Caco-2 (cell line): ENCODE measurements around the gene STAB2. TPM values are rescaled to one million over a fixed set of nuclear protein-coding genes. Genes with fewer than 3 reads are reported as not detected.
A peak's percentile ranks its signal among the peaks of the same experiment; 100 is the strongest.

Experiments
- BruUV-seq: library from RNA; stranded (reverse); fragments of 400-500 nt; replicated peaks from 2 replicates; lab custom pipeline; 2021; lab: Mats Ljungman, UMichigan
- CTCF ChIA-PET: fragments of 300-600 bp; sonication (Branson Sonifier 250); formaldehyde crosslinking; loops from one replicate; lab custom pipeline; 2022; ENCODE audit warnings: antibody characterized with exemption; lab: Charles Lee
- POLR2A ChIA-PET: fragments of 300-600 bp; sonication (Branson Sonifier 250); formaldehyde crosslinking; loops from one replicate; lab custom pipeline; 2022; ENCODE audit warnings: antibody characterized with exemption; lab: Charles Lee
- DNase-seq, 2 experiments: peaks; one replicate each; pipeline versions ENCODE4 v3.0.0 to v3.0.0-alpha.2; 2020 to 2022
- H3K27me3 ChIP-seq: replicated peaks from 2 replicates; pipeline ENCODE4 v1.6.0; 2011; ENCODE audit warnings: low read length; ENCODE audit not compliant: control insufficient read depth, insufficient read depth
- H3K36me3 ChIP-seq: 2 replicates; pipeline ENCODE4 v1.5.1; 2011; ENCODE audit warnings: low read length; ENCODE audit not compliant: control insufficient read depth, insufficient read depth
- H3K4me1 ChIP-seq: fragments of 250-450 bp; sonication (Bioruptor Pico); 2 replicates; pipeline ENCODE4 v1.5.1; 2020; ENCODE audit warnings: mild to moderate bottlenecking
- H3K4me3 ChIP-seq: 2 replicates; pipeline ENCODE4 v1.5.1; 2011; ENCODE audit warnings: low read depth, mild to moderate bottlenecking, control low read depth, low read length
- H3K9me3 ChIP-seq: fragments of 250-450 bp; sonication (Bioruptor Pico); 2 replicates; pipeline ENCODE4 v1.5.1; 2020; ENCODE audit warnings: mild to moderate bottlenecking, moderate library complexity
- H3K27ac Mint-ChIP-seq: one replicate; pipeline ENCODE4 v1.8.0; 2022; ENCODE audit warnings: mixed read lengths; ENCODE audit not compliant: unreplicated experiment
- H3K27me3 Mint-ChIP-seq: one replicate; pipeline ENCODE4 v1.8.0; 2022; ENCODE audit warnings: mixed read lengths; ENCODE audit not compliant: insufficient read depth, unreplicated experiment
- H3K36me3 Mint-ChIP-seq: one replicate; pipeline ENCODE4 v1.8.0; 2022; ENCODE audit warnings: mild to moderate bottlenecking, mixed read lengths; ENCODE audit not compliant: insufficient read depth, unreplicated experiment
- H3K4me1 Mint-ChIP-seq: one replicate; pipeline ENCODE4 v1.8.0; 2022; ENCODE audit warnings: low read depth, mixed read lengths; ENCODE audit not compliant: unreplicated experiment
- H3K4me3 Mint-ChIP-seq: one replicate; pipeline ENCODE4 v1.8.0; 2022; ENCODE audit warnings: mild to moderate bottlenecking, moderate library complexity, mixed read lengths; ENCODE audit not compliant: unreplicated experiment
- H3K9me3 Mint-ChIP-seq: one replicate; pipeline ENCODE4 v1.8.0; 2022; ENCODE audit warnings: mixed read lengths; ENCODE audit not compliant: unreplicated experiment
- intact Hi-C: fragments of 100-400 bp; cut with micrococcal nuclease; formaldehyde crosslinking; loops from one replicate; pipeline ENCODE4 v1.10.0; 2022; ENCODE audit not compliant: unreplicated experiment
- total RNA-seq: library from RNA; stranded (reverse); gene quantifications from 2 replicates; pipeline ENCODE4 v1.2.3, GENCODE V29; 2022
- TF ChIP-seq, protein P1 (sequence below), 2 experiments: fragments of 200-600 bp in 1 of 2; IDR thresholded peaks; 1 replicate in 1 of 2; 2 replicates in 1 of 2; pipeline versions ENCODE4 v1.5.1 to v1.8.0; 2011 to 2022; ENCODE audit warnings: antibody characterized with exemption in 1 of 2, control low read depth in 1 of 2, inconsistent platforms in 1 of 2, low read depth in 1 of 2, low read length in 1 of 2, mild to moderate bottlenecking in 1 of 2, moderate library complexity in 1 of 2; ENCODE audit not compliant: insufficient read depth in 1 of 2, severe bottlenecking in 1 of 2, unreplicated experiment in 1 of 2

STAB2 gene
- total RNA-seq, 1 experiment from 2014 or later = 0.25 TPM

DNA sequence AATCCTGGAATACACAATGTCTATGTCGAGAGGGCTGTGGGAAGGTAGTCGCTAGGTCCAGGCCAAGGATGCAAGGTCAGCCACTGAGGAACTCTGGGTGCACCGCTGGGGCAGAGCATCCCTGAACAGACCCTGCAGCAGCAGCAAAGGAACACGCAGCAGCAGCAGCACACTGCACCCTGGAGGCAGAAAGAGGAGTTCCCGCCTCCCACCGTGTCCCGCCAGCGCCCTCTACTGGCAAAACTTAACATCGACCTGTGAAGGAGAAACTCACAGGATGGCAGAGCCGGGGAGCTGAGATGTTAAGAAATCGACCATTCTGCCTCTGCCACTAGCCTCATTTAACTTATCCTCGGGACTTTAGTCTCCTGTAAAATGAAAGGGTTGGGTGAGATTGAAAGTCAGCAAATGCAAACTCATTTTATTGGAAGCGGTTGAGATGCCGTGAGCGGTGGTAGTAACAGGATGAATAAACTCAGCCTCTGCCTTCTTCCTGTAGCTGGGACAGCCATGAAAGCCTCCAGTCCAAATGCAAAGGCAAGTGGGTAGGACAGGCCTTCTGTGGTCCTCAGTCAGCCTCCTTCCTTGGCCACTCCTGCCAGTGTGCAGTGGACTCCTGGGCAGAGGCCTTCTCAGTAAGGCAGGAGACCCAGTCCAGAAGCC lies 45.6 kb downstream of the STAB2 start:
- Mint-ChIP-seq H3K27ac (no peak overlapping the region), H3K27me3 (peaks cover 4% of the 10 kb centered on the region), H3K4me1 (no peaks in the 10 kb centered on the region), H3K9me3 (no peaks in the 10 kb centered on the region), H3K36me3 (no peaks in the 10 kb centered on the region), H3K4me3 (no peak overlapping the region)
- TF ChIP-seq, protein P1, sequence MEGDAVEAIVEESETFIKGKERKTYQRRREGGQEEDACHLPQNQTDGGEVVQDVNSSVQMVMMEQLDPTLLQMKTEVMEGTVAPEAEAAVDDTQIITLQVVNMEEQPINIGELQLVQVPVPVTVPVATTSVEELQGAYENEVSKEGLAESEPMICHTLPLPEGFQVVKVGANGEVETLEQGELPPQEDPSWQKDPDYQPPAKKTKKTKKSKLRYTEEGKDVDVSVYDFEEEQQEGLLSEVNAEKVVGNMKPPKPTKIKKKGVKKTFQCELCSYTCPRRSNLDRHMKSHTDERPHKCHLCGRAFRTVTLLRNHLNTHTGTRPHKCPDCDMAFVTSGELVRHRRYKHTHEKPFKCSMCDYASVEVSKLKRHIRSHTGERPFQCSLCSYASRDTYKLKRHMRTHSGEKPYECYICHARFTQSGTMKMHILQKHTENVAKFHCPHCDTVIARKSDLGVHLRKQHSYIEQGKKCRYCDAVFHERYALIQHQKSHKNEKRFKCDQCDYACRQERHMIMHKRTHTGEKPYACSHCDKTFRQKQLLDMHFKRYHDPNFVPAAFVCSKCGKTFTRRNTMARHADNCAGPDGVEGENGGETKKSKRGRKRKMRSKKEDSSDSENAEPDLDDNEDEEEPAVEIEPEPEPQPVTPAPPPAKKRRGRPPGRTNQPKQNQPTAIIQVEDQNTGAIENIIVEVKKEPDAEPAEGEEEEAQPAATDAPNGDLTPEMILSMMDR (IDR thresholded peaks at IDR 0.05; ENCODE audit: insufficient read depth in 1 of 2, low read depth in 1 of 2, low read length in 1 of 2, severe bottlenecking in 1 of 2, unreplicated experiment in 1 of 2) = peak; percentile 92 to 94
- DNase-seq = peak; percentile 70 to 80
- ChIA-PET CTCF (interaction anchor here (0.6 to 1.3 kb wide), 8 partner anchors 8 to 754 kb away, joined by 3 to 6 read pairs (median 4); no protein-coding TSS in a partner anchor), POLR2A (no interaction called here)
- no TSS peak for BruUV-seq
- no peaks in the 10 kb centered on the region for H3K36me3 ChIP-seq
- intact Hi-C loops = loop anchor here (1.0 kb wide), 2 partner anchors 46 to 57 kb away; no protein-coding TSS in a partner anchor
- H3K4me1 ChIP-seq = no peaks in the 10 kb centered on the region
- H3K9me3 ChIP-seq = no peaks in the 10 kb centered on the region
- no peak overlapping the region for H3K4me3 ChIP-seq
- no peaks in the 10 kb centered on the region; the same call in 1 of the 2 replicates for H3K27me3 ChIP-seq

GRCh38 chr12:103634732-103635131 lies 47.7 kb downstream of the STAB2 start:
- DNase-seq = no peak
- H3K4me3 ChIP-seq = no peak overlapping the region
- TF ChIP-seq, protein P1 (IDR thresholded peaks at IDR 0.05; ENCODE audit: insufficient read depth in 1 of 2, low read depth in 1 of 2, low read length in 1 of 2, severe bottlenecking in 1 of 2, unreplicated experiment in 1 of 2) = no peak
- no peaks in the 10 kb centered on the region for H3K9me3 Mint-ChIP-seq
- no peaks in the 10 kb centered on the region for H3K4me1 Mint-ChIP-seq
- intact Hi-C loops = no loop called here
- ChIA-PET CTCF (no interaction called here), POLR2A (no interaction called here)
- no peak overlapping the region for H3K4me3 Mint-ChIP-seq
- H3K9me3 ChIP-seq = no peaks in the 10 kb centered on the region
- H3K36me3 Mint-ChIP-seq = no peaks in the 10 kb centered on the region
- H3K27me3 ChIP-seq = no peaks in the 10 kb centered on the region; the same call in 1 of the 2 replicates
- no peak overlapping the region for H3K27ac Mint-ChIP-seq
- H3K4me1 ChIP-seq = no peaks in the 10 kb centered on the region
- H3K27me3 Mint-ChIP-seq = peaks cover 7% of the 10 kb centered on the region
- BruUV-seq = no TSS peak
- no peaks in the 10 kb centered on the region for H3K36me3 ChIP-seq

GRCh38 chr12:103635419-103635818 lies 48.3 kb downstream of the STAB2 start:
- DNase-seq = no peak
- H3K4me1 Mint-ChIP-seq = no peaks in the 10 kb centered on the region
- H3K27me3 Mint-ChIP-seq = peaks cover 4% of the 10 kb centered on the region
- H3K36me3 Mint-ChIP-seq = no peaks in the 10 kb centered on the region
- Histone ChIP-seq H3K27me3 (no peaks in the 10 kb centered on the region; the same call in 1 of the 2 replicates), H3K4me3 (no peak overlapping the region), H3K9me3 (no peaks in the 10 kb centered on the region), H3K36me3 (no peaks in the 10 kb centered on the region), H3K4me1 (no peaks in the 10 kb centered on the region)
- intact Hi-C loops = no loop called here
- no peak overlapping the region for H3K4me3 Mint-ChIP-seq
- no peaks in the 10 kb centered on the region for H3K9me3 Mint-ChIP-seq
- POLR2A ChIA-PET = no interaction called here
- no peak overlapping the region for H3K27ac Mint-ChIP-seq
- no TSS peak for BruUV-seq
- CTCF ChIA-PET = no interaction called here
- TF ChIP-seq, protein P1 (IDR thresholded peaks at IDR 0.05; ENCODE audit: insufficient read depth in 1 of 2, low read depth in 1 of 2, low read length in 1 of 2, severe bottlenecking in 1 of 2, unreplicated experiment in 1 of 2) = no peak
